ENCODE measurements around the gene PREX1. TPM values are rescaled to one million over a fixed set of nuclear protein-coding genes. Genes with fewer than 3 reads are reported as not detected.

The PREX1 gene
- total RNA-seq, 1 experiment from 2014 or later = 36.0 TPM

GRCh38 chr20:48803176-48804053 is 24.4 kb downstream of the PREX1 start:
- no peaks in the 10 kb centered on the region for H3K27me3 ChIP-seq (ENCODE audit: control insufficient read depth, insufficient read depth, low read length)
- no peak overlapping the region for H3K4me3 ChIP-seq (ENCODE audit: insufficient read depth, low read depth, low read length)
- H3K36me3 ChIP-seq (replicated peaks; ENCODE audit: control insufficient read depth, insufficient read depth, low read length) = no peaks in the 10 kb centered on the region
- DNase-seq = no peak

GRCh38 chr20:48802647-48803046 is 25.2 kb downstream of the PREX1 start:
- Histone ChIP-seq H3K4me3 (ENCODE audit: insufficient read depth, low read depth, low read length) (no peak overlapping the region), H3K36me3 (replicated peaks; ENCODE audit: control insufficient read depth, insufficient read depth, low read length) (no peaks in the 10 kb centered on the region), H3K27me3 (ENCODE audit: control insufficient read depth, insufficient read depth, low read length) (no peaks in the 10 kb centered on the region)
- DNase-seq = no peak

GRCh38 chr20:48802216-48802615 is 25.6 kb downstream of the PREX1 start:
- Histone ChIP-seq H3K4me3 (ENCODE audit: insufficient read depth, low read depth, low read length) (no peak overlapping the region), H3K27me3 (ENCODE audit: control insufficient read depth, insufficient read depth, low read length) (no peaks in the 10 kb centered on the region), H3K36me3 (replicated peaks; ENCODE audit: control insufficient read depth, insufficient read depth, low read length) (no peaks in the 10 kb centered on the region)
- no peak for DNase-seq

GRCh38 chr20:48801197-48801596 is 26.6 kb downstream of the PREX1 start:
- H3K27me3 ChIP-seq (ENCODE audit: control insufficient read depth, insufficient read depth, low read length) = no peaks in the 10 kb centered on the region
- DNase-seq = no peak
- no peaks in the 10 kb centered on the region for H3K36me3 ChIP-seq (replicated peaks; ENCODE audit: control insufficient read depth, insufficient read depth, low read length)
- H3K4me3 ChIP-seq (ENCODE audit: insufficient read depth, low read depth, low read length) = no peak overlapping the region

GRCh38 chr20:48800177-48800576 is 27.6 kb downstream of the PREX1 start:
- Histone ChIP-seq H3K4me3 (ENCODE audit: insufficient read depth, low read depth, low read length) (no peak overlapping the region), H3K27me3 (ENCODE audit: control insufficient read depth, insufficient read depth, low read length) (no peaks in the 10 kb centered on the region), H3K36me3 (replicated peaks; ENCODE audit: control insufficient read depth, insufficient read depth, low read length) (no peaks in the 10 kb centered on the region)
- DNase-seq = no peak

- Histone ChIP-seq H3K4me3 (ENCODE audit: insufficient read depth, low read depth, low read length) (no peak overlapping the region), H3K36me3 (replicated peaks; ENCODE audit: control insufficient read depth, insufficient read depth, low read length) (no peaks in the 10 kb centered on the region), H3K27me3 (ENCODE audit: control insufficient read depth, insufficient read depth, low read length) (no peaks in the 10 kb centered on the region)
- DNase-seq = no peak
Measured at GRCh38 chr20:48799328-48800105, 28.3 kb downstream of the PREX1 start.

- Histone ChIP-seq H3K4me3 (ENCODE audit: insufficient read depth, low read depth, low read length) (no peak overlapping the region), H3K27me3 (ENCODE audit: control insufficient read depth, insufficient read depth, low read length) (no peaks in the 10 kb centered on the region), H3K36me3 (replicated peaks; ENCODE audit: control insufficient read depth, insufficient read depth, low read length) (no peaks in the 10 kb centered on the region)
- no peak for DNase-seq
Measured at GRCh38 chr20:48797850-48798747, 29.7 kb downstream of the PREX1 start.

GRCh38 chr20:48797275-48797825 is 30.4 kb downstream of the PREX1 start:
- Histone ChIP-seq H3K27me3 (ENCODE audit: control insufficient read depth, insufficient read depth, low read length) (no peaks in the 10 kb centered on the region), H3K36me3 (replicated peaks; ENCODE audit: control insufficient read depth, insufficient read depth, low read length) (no peaks in the 10 kb centered on the region), H3K4me3 (ENCODE audit: insufficient read depth, low read depth, low read length) (no peak overlapping the region)
- peak; percentile 69 for DNase-seq

- no peak for DNase-seq
- no peaks in the 10 kb centered on the region for H3K27me3 ChIP-seq (ENCODE audit: control insufficient read depth, insufficient read depth, low read length)
- no peaks in the 10 kb centered on the region for H3K36me3 ChIP-seq (replicated peaks; ENCODE audit: control insufficient read depth, insufficient read depth, low read length)
- no peak overlapping the region for H3K4me3 ChIP-seq (ENCODE audit: insufficient read depth, low read depth, low read length)
Measured at GRCh38 chr20:48795732-48796131, 32.1 kb downstream of the PREX1 start.

- no peak overlapping the region for H3K4me3 ChIP-seq (ENCODE audit: insufficient read depth, low read depth, low read length)
- DNase-seq = no peak
- H3K27me3 ChIP-seq (ENCODE audit: control insufficient read depth, insufficient read depth, low read length) = no peaks in the 10 kb centered on the region
- no peaks in the 10 kb centered on the region for H3K36me3 ChIP-seq (replicated peaks; ENCODE audit: control insufficient read depth, insufficient read depth, low read length)
Measured at GRCh38 chr20:48794816-48795457, 32.9 kb downstream of the PREX1 start.

GRCh38 chr20:48794360-48794759 is 33.4 kb downstream of the PREX1 start:
- Histone ChIP-seq H3K36me3 (replicated peaks; ENCODE audit: control insufficient read depth, insufficient read depth, low read length) (no peaks in the 10 kb centered on the region), H3K4me3 (ENCODE audit: insufficient read depth, low read depth, low read length) (no peak overlapping the region), H3K27me3 (ENCODE audit: control insufficient read depth, insufficient read depth, low read length) (no peaks in the 10 kb centered on the region)
- DNase-seq = peak; percentile 87

GRCh38 chr20:48793776-48794175 is 34.0 kb downstream of the PREX1 start:
- Histone ChIP-seq H3K27me3 (ENCODE audit: control insufficient read depth, insufficient read depth, low read length) (no peaks in the 10 kb centered on the region), H3K36me3 (replicated peaks; ENCODE audit: control insufficient read depth, insufficient read depth, low read length) (no peaks in the 10 kb centered on the region), H3K4me3 (ENCODE audit: insufficient read depth, low read depth, low read length) (no peak overlapping the region)
- no peak for DNase-seq

- DNase-seq = no peak
- Histone ChIP-seq H3K36me3 (replicated peaks; ENCODE audit: control insufficient read depth, insufficient read depth, low read length) (no peaks in the 10 kb centered on the region), H3K27me3 (ENCODE audit: control insufficient read depth, insufficient read depth, low read length) (no peaks in the 10 kb centered on the region), H3K4me3 (ENCODE audit: insufficient read depth, low read depth, low read length) (no peak overlapping the region)
Measured at GRCh38 chr20:48791666-48792071, 36.1 kb downstream of the PREX1 start.

GRCh38 chr20:48791014-48791413 is 36.8 kb downstream of the PREX1 start:
- no peak for DNase-seq
- Histone ChIP-seq H3K4me3 (ENCODE audit: insufficient read depth, low read depth, low read length) (no peak overlapping the region), H3K36me3 (replicated peaks; ENCODE audit: control insufficient read depth, insufficient read depth, low read length) (no peaks in the 10 kb centered on the region), H3K27me3 (ENCODE audit: control insufficient read depth, insufficient read depth, low read length) (no peaks in the 10 kb centered on the region)

Data from H7 (cell line).